Stimulated activated CD8-positive, alpha-beta memory T cell treated with anti-CD3 and anti-CD28 coated beads, Interleukin-4, amount 100 ng/mL, for 1 hour (primary cell): ENCODE results near the gene JAKMIP1.

Source experiments
- DNase-seq, 2 donors: peaks; one replicate each; pipeline ENCODE4 v3.0.0-alpha.2; 2020; ENCODE audit warnings: low read depth in 2 of 2, low spot score in 1 of 2

JAKMIP1 gene

DNA sequence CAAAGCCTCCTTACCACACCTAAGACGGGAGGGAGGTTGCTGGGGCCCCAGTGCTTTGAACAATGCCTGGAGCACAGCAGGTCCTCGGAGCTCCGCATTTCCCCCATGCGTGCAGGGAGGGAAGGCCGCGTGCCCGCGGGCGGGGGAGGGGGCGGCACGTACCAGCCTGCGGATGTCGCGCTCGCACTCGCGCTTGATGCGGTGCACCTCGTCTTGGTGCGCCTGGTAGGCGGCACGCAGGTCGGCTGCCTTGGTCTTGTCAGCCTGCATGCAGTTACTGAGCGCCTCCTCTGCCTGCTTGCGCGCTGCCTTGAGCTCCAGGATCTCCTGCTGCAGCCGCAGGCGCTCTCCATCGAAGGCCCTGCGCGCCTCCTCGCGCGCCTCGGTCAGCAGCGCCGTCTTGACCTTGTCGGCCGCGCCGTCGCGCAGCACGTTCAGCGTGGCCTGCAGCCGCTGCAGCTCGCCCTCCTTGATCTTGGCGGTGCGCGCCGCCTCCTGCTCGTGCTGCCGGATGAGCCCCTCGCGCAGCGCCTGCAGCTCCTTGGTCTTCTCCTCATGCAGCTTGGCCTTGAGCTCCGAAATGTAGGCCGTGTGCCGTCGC is 94.9 kb downstream of the JAKMIP1 start:
- DNase-seq: no peak

GRCh38 chr4:6104541-6105130 is 95.7 kb downstream of the JAKMIP1 start:
- DNase-seq: no peak

DNA sequence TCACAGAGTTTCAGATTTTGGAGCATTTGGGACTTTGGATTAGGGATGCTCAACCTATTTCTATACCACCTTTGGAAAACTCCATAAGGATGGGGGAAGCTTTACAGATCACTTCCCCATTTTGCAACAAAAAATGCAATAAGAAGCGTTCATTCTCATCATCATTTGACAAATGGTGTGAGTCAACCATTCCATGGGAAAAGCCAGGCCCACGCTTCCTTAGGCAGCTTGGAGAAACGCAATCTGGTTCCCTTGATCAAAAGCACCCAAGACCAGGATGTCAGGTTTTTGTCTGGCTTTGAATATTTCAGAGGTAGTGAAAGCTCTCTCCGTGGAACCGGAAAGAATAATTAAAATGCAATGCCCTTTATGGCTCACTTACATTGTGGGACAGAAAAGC is 102.8 kb downstream of the JAKMIP1 start:
- DNase-seq: no peak

DNA sequence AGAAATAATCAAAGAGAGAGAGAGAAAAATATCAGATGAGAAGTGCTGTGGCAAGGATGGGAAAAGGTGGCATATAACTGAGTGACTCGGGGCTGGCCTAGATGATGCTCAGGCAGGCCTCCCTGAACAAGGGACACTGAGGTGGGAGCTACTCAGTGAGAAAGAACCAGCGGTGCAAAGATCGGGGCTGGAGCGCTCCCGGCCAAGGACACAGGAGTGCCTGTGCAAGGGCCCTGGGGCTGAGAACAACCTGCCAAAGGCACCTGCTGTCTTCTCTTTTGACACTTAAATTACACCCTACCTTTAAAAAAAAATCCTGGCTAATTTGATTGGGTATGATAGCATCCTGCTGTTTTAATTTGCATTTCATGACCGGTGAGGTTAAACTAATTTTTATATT is 104.5 kb downstream of the JAKMIP1 start:
- no peak for DNase-seq

GRCh38 chr4:6095023-6095752 is 105.2 kb downstream of the JAKMIP1 start:
- DNase-seq: no peak

DNA sequence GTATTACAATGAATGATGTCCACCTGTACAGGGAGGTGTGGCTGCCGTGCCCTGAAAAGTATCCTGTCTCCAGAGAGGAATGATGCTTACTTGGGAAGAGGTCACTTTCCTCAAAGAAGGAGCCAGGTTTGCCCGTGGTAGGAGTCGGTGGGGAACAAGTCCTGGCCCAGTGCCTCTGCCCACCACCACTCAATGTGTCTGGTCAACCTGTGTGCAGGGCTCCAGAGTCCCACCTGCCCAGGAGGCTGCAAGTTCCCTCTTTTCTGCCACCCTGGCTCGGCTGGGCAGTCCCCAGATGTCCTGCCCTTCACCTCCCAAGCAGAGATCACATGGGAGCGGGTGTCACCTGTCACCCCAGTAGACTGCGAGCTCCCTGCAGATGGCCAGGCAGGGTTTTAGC is 106.7 kb downstream of the JAKMIP1 start:
- DNase-seq: no peak

DNA sequence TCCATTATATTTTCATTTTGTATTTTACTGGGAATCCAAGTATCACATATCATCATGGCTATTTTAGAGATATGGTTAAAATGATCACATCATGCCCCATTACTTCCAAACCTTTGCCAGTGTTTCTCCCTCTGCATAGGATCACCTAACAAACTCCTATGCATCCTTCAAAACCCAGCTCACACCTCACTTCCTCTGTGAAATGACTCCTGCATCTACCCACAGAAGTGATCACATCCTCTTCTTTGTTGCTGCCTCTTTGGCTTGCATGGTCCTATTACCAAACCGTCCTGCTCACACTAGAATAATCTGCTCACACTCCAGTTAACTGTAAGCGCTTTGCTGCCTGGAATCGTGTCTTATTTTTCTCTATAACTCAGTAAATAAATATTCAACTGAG is 107.4 kb downstream of the JAKMIP1 start:
- no peak for DNase-seq

GRCh38 chr4:6092131-6092530 is 108.2 kb downstream of the JAKMIP1 start:
- DNase-seq: no peak

DNA sequence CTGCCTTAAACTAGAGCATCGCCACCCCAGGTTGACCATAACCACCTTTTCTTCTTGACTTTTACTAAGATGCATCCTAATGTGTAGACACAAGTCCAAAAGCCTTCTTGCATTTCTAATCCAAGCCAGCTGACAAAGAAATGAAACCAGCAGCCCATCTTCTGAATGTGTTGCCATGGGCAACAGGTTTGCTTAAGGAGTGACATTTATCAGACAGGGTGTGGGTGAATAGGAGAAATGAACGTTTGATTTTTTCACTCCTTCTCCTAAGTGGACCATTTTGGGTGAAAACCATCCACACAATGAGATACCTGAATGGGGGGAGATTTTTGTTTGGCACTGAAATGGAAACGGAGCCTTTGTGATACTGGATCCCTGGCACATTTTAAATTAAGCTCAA is 109.4 kb downstream of the JAKMIP1 start:
- no peak for DNase-seq

DNA sequence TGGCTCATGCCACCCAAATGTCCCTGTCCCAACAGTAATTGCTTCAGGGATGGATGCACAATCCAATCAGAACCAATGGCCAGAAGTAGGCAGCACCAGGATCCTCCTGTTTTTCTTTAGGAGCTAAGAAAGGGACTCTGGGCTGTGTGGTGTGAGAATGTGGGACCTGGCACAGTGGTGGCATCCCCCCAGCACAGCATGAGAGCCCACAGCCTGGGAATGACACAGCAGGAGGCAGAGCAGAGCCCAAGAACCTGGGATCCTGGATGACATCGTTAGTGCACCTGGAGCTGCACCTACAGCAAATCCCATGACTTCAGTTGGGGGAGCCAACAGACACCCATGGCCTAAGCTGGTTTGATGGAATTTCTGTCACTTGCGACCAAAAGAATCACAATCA is 111.4 kb downstream of the JAKMIP1 start:
- no peak for DNase-seq

- DNase-seq: no peak
Measured at GRCh38 chr4:6087669-6088341, 112.5 kb downstream of the JAKMIP1 start.

DNA sequence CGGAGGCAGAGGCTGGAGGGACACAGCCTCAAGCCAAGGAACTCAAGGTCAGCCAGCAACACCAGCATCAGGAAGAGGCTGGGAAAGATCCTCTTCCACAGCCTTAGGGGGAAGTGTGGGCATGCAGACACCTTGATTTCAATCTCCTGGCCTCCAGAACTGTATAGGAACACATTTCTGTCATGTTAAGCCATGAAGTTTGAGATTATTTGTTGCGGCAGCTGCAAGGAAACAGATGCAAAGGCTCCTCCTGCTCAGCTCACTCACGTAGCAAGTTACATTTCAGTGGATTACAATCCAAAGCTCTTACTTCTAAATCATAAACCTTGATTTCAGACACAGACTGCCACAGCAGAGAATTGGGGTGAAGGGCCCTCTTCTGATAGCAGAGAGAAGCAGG is 113.5 kb downstream of the JAKMIP1 start:
- DNase-seq: no peak

DNA sequence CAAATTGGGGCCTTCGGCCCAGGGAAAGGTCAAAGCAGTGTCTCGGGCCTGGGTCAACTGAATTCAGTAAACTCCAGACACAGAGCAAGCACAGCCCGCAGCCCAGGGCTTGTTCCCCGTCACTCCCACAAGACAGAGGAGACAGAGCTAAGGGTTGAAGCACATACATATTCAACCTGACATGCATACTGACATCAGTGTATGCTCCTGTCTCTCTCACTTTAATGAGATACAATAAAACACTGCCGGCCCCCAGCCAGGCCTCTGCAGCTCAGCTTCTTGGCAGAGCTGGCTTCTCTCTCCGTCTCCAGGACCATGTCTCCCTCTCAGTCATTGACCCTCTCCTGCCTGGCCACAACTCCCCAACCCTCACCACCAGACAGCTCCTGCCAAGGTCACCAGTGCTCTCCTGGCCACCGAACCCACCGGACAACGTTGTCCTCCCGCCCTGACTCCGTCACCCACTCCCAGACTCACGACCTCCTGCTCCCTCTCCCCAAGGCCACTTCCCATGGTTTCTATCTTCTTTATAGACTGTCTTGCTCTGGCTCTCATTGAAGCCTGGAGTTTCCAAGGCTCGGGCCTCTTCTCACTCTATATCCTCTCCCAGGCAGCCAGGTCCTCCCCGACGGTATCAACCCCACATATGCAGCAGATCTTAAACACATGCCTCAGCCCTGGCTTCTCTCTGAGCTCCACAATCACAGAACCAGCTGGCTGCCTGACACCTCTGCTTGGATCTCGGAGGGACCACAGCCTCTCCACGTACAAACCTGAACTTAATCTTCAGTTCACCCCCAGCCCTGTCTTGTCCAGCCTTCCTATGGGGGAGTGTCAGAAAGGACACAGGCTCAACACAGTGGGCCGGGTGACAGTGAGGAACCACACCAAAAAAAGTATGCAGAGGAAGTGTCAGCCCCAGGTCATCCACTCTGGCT is 114.4 kb downstream of the JAKMIP1 start:
- no peak for DNase-seq

GRCh38 chr4:6085028-6085690 is 115.2 kb downstream of the JAKMIP1 start:
- DNase-seq: no peak

- DNase-seq: no peak
Measured at GRCh38 chr4:6079965-6080364, 120.4 kb downstream of the JAKMIP1 start.

- DNase-seq: no peak
Measured at GRCh38 chr4:6078560-6078959, 121.8 kb downstream of the JAKMIP1 start.

DNA sequence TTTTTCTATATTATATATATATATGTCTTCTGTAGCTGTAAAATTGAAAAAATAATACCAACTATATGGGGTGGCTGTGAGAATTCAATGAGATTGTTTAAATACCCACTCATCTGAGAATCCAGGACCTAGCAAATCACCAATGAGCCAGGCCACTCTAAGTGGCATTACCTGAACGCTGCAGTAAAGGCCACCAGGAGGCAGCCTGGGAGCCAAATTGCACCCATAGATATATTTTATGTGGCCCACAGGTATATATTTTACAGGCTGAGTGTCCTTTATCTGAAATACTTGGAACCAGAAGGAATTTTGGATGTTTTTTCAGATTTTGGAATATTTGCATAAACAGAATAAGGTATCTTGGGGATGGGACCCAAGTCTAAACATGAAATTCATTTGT is 124.0 kb downstream of the JAKMIP1 start:
- DNase-seq: no peak

DNA sequence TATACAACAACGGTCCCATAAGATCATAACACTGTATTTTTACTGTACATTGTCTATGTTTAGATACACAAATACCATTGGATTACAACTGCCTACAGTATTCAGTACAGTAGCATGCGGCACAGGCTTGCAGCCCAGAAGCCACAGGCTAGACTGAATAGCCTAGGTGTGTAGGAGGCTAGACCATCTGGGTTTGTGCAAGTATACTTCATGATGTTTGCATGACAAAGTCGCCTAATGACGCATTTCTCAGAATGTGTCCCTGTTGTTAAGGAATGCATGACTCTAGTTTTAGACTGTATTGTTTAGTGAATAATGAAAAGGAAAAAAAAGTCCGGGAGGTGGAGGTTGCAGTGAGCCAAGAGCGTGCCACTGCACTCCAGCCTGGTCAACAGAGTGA is 125.6 kb downstream of the JAKMIP1 start:
- DNase-seq: no peak

- no peak for DNase-seq
Measured at GRCh38 chr4:6071959-6072720, 128.2 kb downstream of the JAKMIP1 start.
